ENCODE data around the gene AKT2. TPM values are rescaled to one million over a fixed set of nuclear protein-coding genes. Genes with fewer than 3 reads are reported as not detected.

AKT2 gene
- total RNA-seq, 1 donor from 2014 or later = 119 TPM

DNA sequence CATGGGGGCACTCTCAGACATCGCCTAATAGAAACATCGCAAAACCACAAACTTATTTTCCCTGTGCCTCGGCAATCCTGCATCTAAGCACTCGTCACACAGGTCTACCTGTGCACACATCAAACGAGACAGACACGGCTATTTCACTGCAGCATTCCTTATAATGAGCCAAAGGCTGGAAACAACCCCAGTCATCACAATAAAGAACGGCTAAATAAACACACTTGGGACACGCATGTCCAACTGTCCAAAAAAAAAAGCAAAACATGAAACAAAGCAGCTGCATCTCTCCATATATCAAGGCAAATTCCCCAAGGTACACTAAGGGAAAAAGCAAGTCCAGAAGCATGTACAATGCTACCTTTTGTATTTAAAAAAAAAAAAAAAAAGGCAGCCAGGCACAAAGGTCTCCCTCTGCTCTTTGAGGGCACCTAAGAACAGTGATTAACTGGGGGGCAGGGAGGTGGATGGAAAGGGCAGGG lies 31.5 kb downstream of the AKT2 start:
- DNase-seq (ENCODE audit: low spot score) = no peak

GRCh38 chr19:40252395-40252794 lies 32.8 kb downstream of the AKT2 start:
- DNase-seq (ENCODE audit: low spot score) = no peak

DNA sequence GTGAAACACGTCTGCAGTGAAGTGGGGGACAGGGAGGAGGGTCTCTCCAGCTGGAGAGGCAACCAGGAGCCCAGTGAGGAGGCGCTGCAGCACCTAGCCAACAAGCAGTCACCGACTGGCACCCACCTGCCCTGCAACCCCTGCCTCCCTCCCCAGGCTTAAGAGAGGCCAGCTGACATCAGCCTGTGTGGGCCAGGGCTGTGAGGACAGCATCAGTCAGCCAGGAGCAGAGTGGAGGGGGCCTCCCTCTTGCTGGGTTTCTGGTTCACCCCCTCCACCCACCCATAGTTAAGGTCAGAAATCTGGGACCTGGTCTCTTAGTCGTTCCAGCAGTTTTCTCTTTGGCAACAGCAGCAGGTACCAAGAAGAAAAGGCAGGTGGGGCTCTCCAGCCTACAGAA lies 33.2 kb downstream of the AKT2 start:
- DNase-seq (ENCODE audit: low spot score) = no peak

DNA sequence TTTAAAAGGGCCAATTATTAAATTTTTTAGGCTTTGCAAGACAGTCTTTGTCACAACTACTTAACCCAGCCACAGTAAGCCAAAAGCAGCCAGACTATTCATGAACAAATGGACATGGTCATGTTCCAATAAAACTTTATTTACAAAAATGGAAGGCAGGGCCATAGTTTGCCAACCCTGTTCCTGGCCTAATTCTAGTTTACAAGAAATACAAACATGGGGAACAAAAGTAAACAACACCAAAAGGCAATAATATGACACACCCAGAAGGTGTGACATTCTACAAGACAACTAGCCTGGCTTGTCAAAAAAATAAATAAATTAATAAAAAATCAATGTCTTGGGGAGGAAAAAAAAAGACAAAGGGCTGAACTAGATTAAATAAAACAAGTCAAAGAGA lies 33.9 kb downstream of the AKT2 start:
- no peak for DNase-seq (ENCODE audit: low spot score)

- no peak for DNase-seq (ENCODE audit: low spot score)
These were observed 35.4 kb downstream of the AKT2 start for GRCh38 chr19:40249781-40250180.

GRCh38 chr19:40249201-40249600 lies 35.9 kb downstream of the AKT2 start:
- no peak for DNase-seq (ENCODE audit: low spot score)

DNA sequence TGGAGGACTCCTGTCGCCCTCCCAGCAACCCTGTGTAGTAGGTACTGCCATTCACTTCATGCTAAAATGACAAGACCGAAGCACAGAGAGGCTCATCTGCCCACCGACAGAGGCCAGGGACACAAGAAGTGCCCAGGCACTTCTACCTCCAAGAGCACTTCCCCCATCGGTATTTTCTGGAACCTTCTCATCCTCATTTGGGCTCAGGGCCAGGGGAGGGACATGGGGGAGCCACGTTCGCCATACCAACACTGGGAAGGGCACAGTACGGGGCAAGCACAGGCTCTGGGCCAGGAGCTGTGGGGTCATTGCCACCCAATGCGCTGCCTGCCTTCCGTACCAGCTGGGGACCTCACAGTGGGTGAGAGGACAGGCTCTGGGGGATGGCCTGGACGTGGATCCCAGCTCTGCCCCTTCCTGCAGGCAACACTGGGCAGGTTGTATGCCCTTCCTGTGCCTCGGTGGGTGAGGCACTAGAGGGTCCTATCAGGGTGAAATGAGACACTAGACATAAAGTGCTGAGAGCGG lies 37.3 kb downstream of the AKT2 start:
- DNase-seq (ENCODE audit: low spot score) = no peak

DNA sequence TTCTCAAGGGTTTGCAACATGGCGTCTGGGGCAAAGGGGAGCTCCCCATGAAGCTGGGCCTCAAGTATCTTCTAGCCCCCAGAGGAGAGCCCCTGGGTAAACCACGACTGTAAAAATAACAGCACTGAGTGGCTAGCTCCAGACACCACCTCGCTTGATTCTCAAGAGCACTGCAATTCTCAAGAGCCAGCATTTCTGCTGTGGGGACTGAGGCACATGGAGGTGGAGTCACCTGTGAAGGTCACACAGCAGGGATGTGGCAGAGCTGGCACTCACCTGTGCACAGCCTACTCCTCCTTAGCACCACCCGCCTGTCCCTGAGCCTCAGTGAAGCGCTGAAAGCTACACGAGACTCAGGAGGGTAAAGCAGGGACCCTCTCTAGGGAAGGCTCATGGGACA lies 38.0 kb downstream of the AKT2 start:
- no peak for DNase-seq (ENCODE audit: low spot score)

- DNase-seq (ENCODE audit: low spot score) = no peak
These were observed 38.7 kb downstream of the AKT2 start for GRCh38 chr19:40246292-40247073.

DNA sequence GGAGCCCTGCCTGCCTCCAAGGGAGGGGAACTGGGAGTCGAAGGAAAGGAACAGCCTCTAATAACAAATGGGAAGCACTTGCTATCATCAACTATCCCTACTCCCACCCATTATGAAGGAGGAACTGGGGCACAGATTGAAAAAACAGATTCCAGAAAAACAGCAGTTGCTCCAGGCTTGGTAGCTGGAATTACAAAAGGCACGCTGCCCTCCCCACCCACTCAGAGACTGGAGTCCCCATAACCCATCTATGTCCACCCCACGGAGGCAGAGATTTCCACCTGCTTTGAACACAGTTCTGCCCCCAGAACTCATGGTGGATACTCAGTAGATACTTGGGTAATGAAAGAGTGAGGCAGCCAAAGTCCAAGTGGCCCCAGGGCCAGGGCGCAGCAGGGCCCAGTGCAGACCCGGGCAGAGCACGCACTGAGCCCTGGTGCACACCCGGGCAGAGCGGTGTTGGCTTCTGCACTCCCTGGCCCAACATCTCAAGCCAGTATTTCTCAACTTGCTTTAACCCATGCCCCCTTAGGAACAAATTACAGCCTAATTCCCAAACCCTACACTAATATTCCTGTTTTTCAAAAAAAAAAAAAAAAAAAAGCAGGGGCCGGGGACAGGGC lies 39.5 kb downstream of the AKT2 start:
- DNase-seq (ENCODE audit: low spot score) = no peak

DNA sequence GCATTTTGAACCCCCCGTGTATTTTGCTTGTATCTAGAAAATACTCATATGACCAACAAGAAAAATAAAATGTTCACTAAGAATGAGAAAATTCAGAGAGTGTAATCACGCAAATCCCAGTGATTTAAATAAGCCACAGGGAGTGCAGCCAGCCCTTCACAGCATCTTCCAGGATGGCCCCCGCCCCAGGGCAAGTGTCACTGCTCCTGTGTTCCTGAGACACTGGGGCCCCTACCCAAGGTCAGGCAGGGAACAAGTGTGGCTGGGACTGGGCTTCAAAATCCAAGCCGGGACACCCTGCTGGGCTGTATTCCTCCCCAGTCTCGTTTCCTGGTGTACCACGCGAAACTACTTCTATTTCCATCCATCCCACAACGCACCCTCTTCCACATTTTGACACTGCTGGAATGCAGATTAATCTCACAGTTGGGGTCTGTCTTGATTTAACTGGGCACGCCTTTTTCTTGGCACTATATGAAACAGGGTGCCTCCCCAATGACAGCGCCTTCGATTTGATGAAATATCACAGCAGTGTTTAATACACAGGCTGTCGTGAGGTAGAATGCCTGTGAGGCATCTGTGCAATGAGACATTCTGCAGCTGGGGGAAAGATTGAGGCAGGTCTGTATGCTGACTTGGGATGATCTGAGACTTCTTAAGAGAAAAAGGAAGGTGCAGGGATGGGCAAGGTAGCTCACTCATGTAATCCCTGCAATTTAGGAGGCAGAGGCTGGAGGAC lies 40.4 kb downstream of the AKT2 start:
- DNase-seq (ENCODE audit: low spot score) = no peak

DNA sequence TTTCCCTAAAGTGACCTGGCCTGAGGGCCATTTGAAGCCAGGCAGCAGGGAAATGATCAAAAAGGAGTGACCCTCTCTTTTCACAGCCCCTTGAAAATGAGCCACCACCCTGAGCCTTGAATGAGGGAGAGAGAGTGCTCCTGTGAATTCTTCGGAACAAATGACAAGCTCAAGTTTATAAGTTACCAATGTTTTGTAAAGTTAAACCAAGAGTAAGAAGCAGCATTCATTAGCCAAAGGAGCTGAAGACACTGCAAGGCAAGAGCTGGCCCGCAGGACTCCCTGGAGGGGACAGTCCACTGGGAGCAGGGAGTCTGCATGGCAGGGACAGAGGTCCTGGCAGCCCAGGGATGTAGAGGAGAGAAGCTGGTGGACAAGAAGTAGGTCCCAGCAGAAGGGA lies 42.0 kb downstream of the AKT2 start:
- no peak for DNase-seq (ENCODE audit: low spot score)

GRCh38 chr19:40242480-40242879 lies 42.7 kb downstream of the AKT2 start:
- DNase-seq (ENCODE audit: low spot score) = no peak

- peak; percentile 27 for DNase-seq (ENCODE audit: low spot score)
These were observed 43.2 kb downstream of the AKT2 start for GRCh38 chr19:40241809-40242384.

DNA sequence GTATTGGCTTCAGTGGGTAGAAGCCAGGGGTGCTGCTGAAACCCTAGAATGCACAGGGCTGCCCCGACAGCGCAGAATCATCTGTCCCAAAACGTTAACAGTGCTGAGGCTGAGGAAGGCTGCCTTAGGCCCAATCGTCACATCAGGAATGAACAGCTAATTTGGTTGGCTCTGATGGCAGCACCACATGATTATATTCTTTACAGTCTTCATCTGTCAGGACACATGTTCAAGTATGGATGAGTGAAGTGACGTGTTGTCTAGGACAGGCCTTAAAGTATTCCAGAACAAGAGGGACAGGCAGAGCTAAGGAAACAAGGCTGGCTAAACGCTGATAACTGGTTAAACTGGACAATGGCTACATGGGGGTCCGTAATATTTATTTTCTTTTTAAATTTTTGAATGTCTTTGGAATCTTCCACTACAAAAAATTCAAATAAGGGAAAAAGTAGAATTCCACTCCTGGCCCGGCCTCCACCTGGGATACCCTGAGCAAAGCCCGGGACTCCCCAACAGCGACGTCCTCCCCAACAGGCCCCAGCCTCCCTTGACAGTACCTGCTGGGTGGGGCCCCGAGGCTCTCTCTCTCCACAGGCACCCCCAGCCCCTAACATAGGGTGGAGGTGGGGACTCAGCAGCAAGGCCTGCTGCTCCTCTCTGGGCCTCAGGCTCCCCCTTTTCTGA lies 43.9 kb downstream of the AKT2 start:
- DNase-seq (ENCODE audit: low spot score) = no peak

GRCh38 chr19:40240332-40240731 lies 44.8 kb downstream of the AKT2 start:
- DNase-seq (ENCODE audit: low spot score) = no peak

DNA sequence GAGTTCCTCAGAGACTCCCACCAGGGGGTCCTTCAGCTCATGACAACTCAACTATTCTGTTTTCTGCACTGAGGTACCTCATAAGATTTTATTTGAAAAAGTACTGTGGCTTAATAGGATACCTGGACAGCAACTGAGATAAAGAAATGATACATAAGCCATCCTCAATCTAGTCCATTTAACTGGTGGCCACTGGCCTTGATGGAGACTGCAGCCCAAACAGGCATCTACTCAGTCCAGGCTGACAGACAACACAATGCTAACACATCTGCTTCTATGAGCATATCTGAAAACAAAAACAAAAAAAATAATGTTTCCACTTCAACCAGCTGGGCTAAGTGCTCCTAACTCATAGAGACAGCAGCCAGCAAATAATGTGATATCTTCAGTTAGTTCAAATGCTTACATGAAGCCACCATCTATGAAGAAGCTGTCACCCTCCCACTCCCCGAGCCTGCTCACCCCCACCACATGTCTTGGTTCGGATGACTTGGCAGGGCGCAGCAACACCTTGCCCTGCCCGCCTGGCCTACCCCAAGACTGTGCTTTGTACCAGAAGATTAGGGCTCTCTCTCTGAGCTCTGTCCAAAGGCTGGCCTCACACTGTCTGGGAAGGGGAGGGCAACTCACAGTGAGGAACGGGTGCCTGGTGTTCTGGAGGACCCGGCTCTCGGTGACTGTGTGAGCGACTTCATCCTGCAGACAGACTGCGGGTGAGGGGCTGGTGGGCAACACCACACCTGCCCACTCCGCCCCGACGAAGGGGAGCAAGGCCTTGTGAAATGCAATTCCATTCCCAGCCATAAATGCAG lies 45.5 kb downstream of the AKT2 start:
- DNase-seq (ENCODE audit: low spot score) = no peak

- DNase-seq (ENCODE audit: low spot score) = no peak
These were observed 46.4 kb downstream of the AKT2 start for GRCh38 chr19:40238775-40239174.

DNA sequence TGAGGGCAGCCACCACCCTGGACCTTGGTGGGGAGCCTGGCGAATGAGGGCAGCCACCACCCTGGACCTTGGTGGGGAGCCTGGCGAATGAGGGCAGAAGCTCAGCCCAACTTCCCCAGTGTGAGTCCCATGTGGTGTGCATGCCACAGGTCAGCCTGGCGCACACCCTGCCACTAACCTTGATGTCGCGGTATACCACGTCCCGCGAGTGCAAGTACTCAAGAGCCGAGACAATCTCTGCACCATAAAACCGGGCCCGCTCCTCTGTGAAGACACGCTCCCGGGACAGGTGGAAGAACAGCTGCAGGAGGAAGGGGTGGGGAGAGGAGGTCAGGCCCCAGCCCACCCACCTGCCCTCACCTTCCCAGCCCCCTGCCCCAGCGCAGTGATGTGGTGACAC lies 47.4 kb downstream of the AKT2 start:
- no peak for DNase-seq (ENCODE audit: low spot score)

GRCh38 chr19:40236366-40236765 lies 48.8 kb downstream of the AKT2 start:
- no peak for DNase-seq (ENCODE audit: low spot score)

GRCh38 chr19:40236026-40236355 lies 49.2 kb downstream of the AKT2 start:
- DNase-seq (ENCODE audit: low spot score) = no peak

Measured in mucosa of gallbladder (tissue), 1 donor.